Activated gamma-delta T cell treated with Interleukin-2 at 50 U/mL for 16 hours (primary cell): Measurements from ENCODE around the gene HOXB7.

Experiments
- DNase-seq: peaks from one replicate; pipeline ENCODE4 v3.0.0-alpha.2; 2020

HOXB7 gene

GRCh38 chr17:48636177-48637018 lies 25.6 kb upstream of the HOXB7 start:
- peak; percentile 64 for DNase-seq

GRCh38 chr17:48634493-48635208 lies 23.8 kb upstream of the HOXB7 start:
- no peak for DNase-seq

GRCh38 chr17:48633266-48633677 lies 22.5 kb upstream of the HOXB7 start:
- DNase-seq = no peak

- no peak for DNase-seq
Observed at GRCh38 chr17:48632579-48633265, 21.9 kb upstream of the HOXB7 start.

- no peak for DNase-seq
Observed at GRCh38 chr17:48631693-48632578, 21.1 kb upstream of the HOXB7 start.

GRCh38 chr17:48630925-48631692 lies 20.3 kb upstream of the HOXB7 start:
- DNase-seq = no peak

- DNase-seq = no peak
Observed at GRCh38 chr17:48630009-48630924, 19.4 kb upstream of the HOXB7 start.

- no peak for DNase-seq
Observed at GRCh38 chr17:48629411-48629759, 18.6 kb upstream of the HOXB7 start.

- DNase-seq = no peak
Observed at GRCh38 chr17:48628649-48629410, 18.0 kb upstream of the HOXB7 start.

- DNase-seq = no peak
Observed at GRCh38 chr17:48627623-48628521, 17.1 kb upstream of the HOXB7 start.

- DNase-seq = no peak
Observed at GRCh38 chr17:48627118-48627597, 16.3 kb upstream of the HOXB7 start.

- DNase-seq = peak; percentile 42
Observed at GRCh38 chr17:48626245-48627117, 15.7 kb upstream of the HOXB7 start, which contains the start of gene HOXB9. Gene HOXB9, minus strand, starts transcription at chr17:48626358. Its CDS starts 89 bp downstream, at chr17:48626269.

- DNase-seq = no peak
Observed at GRCh38 chr17:48625495-48626244, 14.9 kb upstream of the HOXB7 start.

- DNase-seq = no peak
Observed at GRCh38 chr17:48624544-48625494, 14.0 kb upstream of the HOXB7 start.

- DNase-seq = no peak
Observed at GRCh38 chr17:48624118-48624517, 13.3 kb upstream of the HOXB7 start.

GRCh38 chr17:48623583-48623982 lies 12.8 kb upstream of the HOXB7 start:
- DNase-seq = no peak
